NB4 (cell line): ENCODE data around the gene OR1I1.
"Not testable (repeated sequence)": the region's sequence is repeated elsewhere in the genome, so short reads cannot be mapped to it uniquely, and the experiment has no call there.

ENCODE experiments used
- DNase-seq: peaks from one replicate; pipeline ENCODE4 v3.0.0; 2010; ENCODE audit warnings: low read depth
- H3K4me3 ChIP-seq: one replicate; pipeline ENCODE4 v1.5.1; 2011; ENCODE audit warnings: mild to moderate bottlenecking, low read depth, low read length, moderate library complexity
- MYC ChIP-seq: IDR thresholded peaks from 2 replicates; pipeline ENCODE4 v1.6.1; 2011; ENCODE audit warnings: low read depth, low read length
- POLR2A ChIP-seq: IDR thresholded peaks from 2 replicates; pipeline ENCODE4 v1.6.1; 2011; ENCODE audit warnings: mild to moderate bottlenecking; ENCODE audit not compliant: insufficient read length; ENCODE audit errors: extremely low read depth
- TF ChIP-seq, protein P1 (sequence below): IDR thresholded peaks from one replicate; pipeline ENCODE4 v1.5.1; 2012; ENCODE audit warnings: low read depth, low read length
- TF ChIP-seq, protein P2 (sequence below): IDR thresholded peaks from 2 replicates; pipeline ENCODE4 v1.6.1; 2011; ENCODE audit warnings: low read depth, low read length

The OR1I1 gene

DNA sequence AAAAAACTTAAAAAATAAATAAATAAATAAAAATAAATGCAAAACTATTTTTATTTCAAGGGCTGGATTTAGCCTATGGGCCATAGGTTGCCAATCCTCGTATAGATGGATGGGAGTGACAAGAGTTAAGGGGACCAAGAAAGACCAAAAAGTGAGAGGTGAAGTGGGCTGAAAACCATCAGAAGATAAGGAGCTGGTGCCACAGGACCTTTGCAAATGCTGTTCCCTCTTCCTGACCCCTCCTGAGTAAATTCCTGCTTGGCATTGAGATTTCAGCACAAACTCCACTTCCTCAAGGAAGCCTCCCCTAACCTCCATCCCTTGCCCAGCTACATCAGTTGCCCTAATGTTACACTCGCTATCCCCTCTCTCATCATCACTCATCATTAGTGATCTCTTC, 11.0 kb downstream of the OR1I1 start:
- no peak for DNase-seq
- H3K4me3 ChIP-seq: no peak overlapping the region
- TF ChIP-seq, protein P1, sequence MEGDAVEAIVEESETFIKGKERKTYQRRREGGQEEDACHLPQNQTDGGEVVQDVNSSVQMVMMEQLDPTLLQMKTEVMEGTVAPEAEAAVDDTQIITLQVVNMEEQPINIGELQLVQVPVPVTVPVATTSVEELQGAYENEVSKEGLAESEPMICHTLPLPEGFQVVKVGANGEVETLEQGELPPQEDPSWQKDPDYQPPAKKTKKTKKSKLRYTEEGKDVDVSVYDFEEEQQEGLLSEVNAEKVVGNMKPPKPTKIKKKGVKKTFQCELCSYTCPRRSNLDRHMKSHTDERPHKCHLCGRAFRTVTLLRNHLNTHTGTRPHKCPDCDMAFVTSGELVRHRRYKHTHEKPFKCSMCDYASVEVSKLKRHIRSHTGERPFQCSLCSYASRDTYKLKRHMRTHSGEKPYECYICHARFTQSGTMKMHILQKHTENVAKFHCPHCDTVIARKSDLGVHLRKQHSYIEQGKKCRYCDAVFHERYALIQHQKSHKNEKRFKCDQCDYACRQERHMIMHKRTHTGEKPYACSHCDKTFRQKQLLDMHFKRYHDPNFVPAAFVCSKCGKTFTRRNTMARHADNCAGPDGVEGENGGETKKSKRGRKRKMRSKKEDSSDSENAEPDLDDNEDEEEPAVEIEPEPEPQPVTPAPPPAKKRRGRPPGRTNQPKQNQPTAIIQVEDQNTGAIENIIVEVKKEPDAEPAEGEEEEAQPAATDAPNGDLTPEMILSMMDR: no peak
- no peak for TF ChIP-seq MYC
- TF ChIP-seq, protein P2, sequence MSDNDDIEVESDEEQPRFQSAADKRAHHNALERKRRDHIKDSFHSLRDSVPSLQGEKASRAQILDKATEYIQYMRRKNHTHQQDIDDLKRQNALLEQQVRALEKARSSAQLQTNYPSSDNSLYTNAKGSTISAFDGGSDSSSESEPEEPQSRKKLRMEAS: no peak
- TF ChIP-seq POLR2A: no peak

DNA sequence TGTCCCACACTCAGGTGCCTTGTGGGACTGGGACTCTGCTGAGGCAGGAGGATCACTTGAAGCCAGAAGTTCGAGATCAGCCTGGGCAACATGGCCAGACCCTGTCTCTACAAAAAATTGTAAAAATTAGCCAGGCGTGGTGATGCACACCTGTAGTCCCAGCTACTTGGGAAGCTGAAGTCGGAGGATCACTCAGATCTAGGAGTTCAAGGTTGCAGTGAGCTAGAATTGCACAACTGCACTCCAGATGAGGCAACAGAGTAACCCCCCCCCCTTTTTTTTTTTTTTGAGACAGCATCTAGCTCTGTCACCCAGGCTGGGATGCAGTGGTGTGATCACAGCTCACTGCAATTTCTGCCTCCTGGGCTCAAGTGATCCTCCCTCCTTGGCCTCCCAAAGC, 14.2 kb downstream of the OR1I1 start:
- TF ChIP-seq, protein P2: no peak
- TF ChIP-seq POLR2A: no peak
- TF ChIP-seq, protein P1: no peak
- TF ChIP-seq MYC: no peak
- no peak overlapping the region for H3K4me3 ChIP-seq
- no peak for DNase-seq

DNA sequence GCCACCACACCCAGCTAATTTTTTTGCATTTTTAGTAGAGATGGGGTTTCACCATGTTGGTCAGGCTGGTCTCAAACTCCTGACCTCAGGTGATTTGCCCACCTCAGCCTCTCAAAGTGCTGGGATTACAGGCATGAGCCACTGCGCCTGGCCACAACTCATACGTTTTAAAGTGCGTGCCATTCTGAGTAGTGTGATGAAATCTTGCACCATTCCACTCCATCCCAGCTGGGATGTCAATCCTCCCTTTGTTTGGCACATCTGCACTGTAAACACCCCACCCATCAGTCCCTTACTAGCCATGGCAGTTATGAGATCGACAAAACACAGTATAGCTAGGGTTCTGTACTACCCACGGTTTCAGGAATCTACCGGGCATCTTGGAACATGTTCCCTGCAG, 16.0 kb downstream of the OR1I1 start:
- H3K4me3 ChIP-seq, DNase-seq: not testable (repeated sequence)

DNA sequence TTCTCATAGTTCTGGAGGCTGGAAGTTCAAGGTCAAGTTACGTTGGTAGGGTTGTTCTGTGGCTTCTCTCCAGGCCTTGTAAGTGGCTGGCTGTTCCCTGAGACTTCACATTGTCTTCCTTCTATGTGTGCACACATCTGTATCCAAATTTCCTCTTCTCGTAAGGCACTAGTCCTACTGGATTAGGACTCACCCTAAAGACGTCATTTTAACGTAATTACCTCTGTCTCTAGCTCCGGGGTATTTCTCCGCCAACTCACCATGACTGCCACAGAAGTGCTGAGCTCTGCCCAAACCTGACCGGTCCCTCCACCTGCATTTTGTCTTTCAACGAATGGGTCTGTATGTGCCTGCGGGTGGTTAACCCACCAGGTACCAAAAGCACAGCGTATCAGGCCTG, 16.4 kb downstream of the OR1I1 start:
- TF ChIP-seq, protein P2: no peak
- TF ChIP-seq MYC (no peak), POLR2A (no peak)
- TF ChIP-seq, protein P1: no peak
- H3K4me3 ChIP-seq: no peak overlapping the region

DNA sequence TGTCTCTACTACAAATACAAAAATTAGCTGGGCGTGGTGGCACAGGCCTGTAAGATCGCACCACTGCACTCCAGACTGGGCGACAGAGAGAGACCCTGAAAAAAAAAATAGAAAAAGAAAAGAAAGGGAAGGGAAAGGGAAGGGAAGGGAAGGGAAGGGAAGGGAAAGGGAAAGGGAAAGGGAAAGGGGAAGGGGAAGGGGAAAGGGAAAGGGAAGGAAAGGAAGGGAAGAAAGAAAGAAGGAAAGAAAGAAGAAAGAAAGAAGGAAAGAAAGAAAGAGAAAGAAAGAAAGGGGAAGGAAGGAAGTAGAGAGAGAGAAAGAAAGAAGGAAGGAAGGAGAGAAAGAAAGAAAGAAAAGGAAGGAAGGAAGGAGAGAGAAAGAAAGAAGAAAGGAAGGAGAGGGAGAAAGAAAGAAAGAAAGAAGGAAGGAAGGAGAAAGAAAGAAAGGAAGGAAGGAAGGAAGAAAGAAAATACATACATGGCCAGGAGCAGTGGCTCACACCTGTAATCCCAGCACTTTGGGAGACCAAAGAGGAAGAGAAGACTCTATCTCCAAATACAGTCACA, 17.1 kb downstream of the OR1I1 start:
- TF ChIP-seq, protein P1: no peak
- TF ChIP-seq MYC (no peak), POLR2A (no peak)
- TF ChIP-seq, protein P2: no peak
- no peak for DNase-seq
- H3K4me3 ChIP-seq: no peak overlapping the region

More for the DNA sequence above, 16.4 kb downstream of the OR1I1 start:
- DNase-seq: no peak

DNA sequence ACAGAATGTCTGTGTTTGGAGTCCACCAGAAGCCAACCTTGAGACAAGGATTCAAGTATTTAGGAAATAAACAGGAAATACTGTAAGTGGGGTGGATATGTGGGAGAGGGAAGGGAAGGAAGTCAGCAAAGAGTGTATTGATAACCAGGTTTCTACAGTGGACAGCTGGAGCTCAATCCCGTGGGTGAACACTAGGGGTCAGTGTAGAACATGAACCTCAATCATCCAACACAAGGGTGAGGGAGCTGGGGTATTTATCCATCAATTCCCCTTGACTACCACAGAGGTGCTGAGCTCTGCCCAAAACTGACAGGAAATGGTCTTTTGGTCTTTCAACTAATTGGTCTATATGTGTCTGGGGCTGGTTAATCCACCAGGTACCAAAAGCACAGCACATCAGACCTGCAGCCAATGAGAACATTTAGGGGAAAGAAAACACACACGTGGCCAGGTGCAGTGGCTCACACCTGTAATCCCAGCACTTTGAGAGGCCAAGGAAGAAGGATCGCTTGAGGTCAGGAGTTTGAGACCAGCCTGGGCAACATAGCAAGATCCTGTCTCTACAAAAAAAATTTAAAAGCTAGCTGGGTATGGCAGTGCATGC, 19.6 kb downstream of the OR1I1 start:
- peak; percentile 66 for DNase-seq
- H3K4me3 ChIP-seq: no peak overlapping the region
- TF ChIP-seq POLR2A: no peak
- TF ChIP-seq, protein P1: peak; percentile 85
